ENCODE results near the gene SLC9A7. TPM values are rescaled to one million over a fixed set of nuclear protein-coding genes. Genes with fewer than 3 reads are reported as not detected.

SLC9A7 gene
- total and polyA plus RNA-seq, 12 donors, result 2.3 to 22.8 (median 12.4) TPM

GRCh38 chrX:46587158-46587557 is 171.8 kb downstream of the SLC9A7 start:
- TF ChIP-seq POLR2A (IDR thresholded peaks at IDR 0.05), result no peak
- TF ChIP-seq, protein P1, sequence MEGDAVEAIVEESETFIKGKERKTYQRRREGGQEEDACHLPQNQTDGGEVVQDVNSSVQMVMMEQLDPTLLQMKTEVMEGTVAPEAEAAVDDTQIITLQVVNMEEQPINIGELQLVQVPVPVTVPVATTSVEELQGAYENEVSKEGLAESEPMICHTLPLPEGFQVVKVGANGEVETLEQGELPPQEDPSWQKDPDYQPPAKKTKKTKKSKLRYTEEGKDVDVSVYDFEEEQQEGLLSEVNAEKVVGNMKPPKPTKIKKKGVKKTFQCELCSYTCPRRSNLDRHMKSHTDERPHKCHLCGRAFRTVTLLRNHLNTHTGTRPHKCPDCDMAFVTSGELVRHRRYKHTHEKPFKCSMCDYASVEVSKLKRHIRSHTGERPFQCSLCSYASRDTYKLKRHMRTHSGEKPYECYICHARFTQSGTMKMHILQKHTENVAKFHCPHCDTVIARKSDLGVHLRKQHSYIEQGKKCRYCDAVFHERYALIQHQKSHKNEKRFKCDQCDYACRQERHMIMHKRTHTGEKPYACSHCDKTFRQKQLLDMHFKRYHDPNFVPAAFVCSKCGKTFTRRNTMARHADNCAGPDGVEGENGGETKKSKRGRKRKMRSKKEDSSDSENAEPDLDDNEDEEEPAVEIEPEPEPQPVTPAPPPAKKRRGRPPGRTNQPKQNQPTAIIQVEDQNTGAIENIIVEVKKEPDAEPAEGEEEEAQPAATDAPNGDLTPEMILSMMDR (IDR thresholded peaks at IDR 0.05), result no peak
- Histone ChIP-seq H3K27me3 (no peaks in the 10 kb centered on the region), H3K9me3 (replicated peaks in 1 of 3) (no peaks in the 10 kb centered on the region), H3K4me3 (no peak overlapping the region), H3K27ac (peak overlapping the region in 2 of 5 donors; percentile 49 to 64), H3K36me3 (replicated peaks in 1 of 2) (no peaks in the 10 kb centered on the region), H3K4me1 (replicated peaks in 1 of 2) (peaks cover 5 to 13% of the 10 kb centered on the region in 2 donors)
- intact Hi-C loops (cut with DNase I), result no loop called here
- 64 to 68% (median 64%) methylated on average over 4 to 5 of the region's 5 CpGs for WGBS, 4 donors
- no peak for DNase-seq

GRCh38 chrX:46584736-46585135 is 174.2 kb downstream of the SLC9A7 start:
- 49 to 60% (median 57%) methylated on average over 2 of the region's 2 CpGs for WGBS, 4 donors
- Histone ChIP-seq H3K27ac (no peak overlapping the region), H3K27me3 (no peaks in the 10 kb centered on the region), H3K4me3 (no peak overlapping the region), H3K9me3 (replicated peaks in 1 of 3) (no peaks in the 10 kb centered on the region), H3K36me3 (replicated peaks in 1 of 2) (no peaks in the 10 kb centered on the region), H3K4me1 (replicated peaks in 1 of 2) (peaks cover 7 to 17% of the 10 kb centered on the region in 2 donors)
- TF ChIP-seq, protein P1 (IDR thresholded peaks at IDR 0.05), result no peak
- TF ChIP-seq POLR2A (IDR thresholded peaks at IDR 0.05), result no peak
- intact Hi-C loops (cut with DNase I), result no loop called here
- DNase-seq, result no peak

GRCh38 chrX:46582966-46583365 is 176.0 kb downstream of the SLC9A7 start:
- 0 to 27% (median 14%) methylated on average over 1 of the region's 1 CpG for WGBS, 4 donors
- no peak overlapping the region for H3K4me3 ChIP-seq
- H3K9me3 ChIP-seq (replicated peaks in 1 of 3), result no peaks in the 10 kb centered on the region

DNA sequence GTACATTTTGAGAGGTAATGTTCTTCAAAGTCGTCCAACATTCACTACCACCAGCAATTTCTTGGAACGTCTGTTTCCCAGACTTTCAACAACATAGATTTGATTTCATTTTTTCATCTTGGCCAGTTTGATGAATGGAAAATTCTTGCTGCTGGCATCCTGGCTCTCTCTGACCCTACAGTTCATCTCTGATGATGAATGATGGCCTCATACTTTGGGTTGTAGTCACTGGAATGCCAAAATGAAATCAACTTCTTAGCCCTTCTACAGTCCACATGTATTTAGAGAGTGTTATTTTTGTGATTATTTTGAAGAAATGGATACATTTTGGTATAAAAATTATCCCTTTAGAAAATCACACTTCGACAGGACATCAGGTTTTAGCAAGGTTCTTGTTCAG is 176.6 kb downstream of the SLC9A7 start:
- 50 to 65% (median 52%) methylated on average over 3 of the region's 3 CpGs for WGBS, 4 donors
- no peak overlapping the region for H3K4me3 ChIP-seq
- no peak for DNase-seq
- no peaks in the 10 kb centered on the region for H3K27me3 ChIP-seq
- intact Hi-C loops (cut with DNase I), result no loop called here
- no peaks in the 10 kb centered on the region for H3K36me3 ChIP-seq (replicated peaks in 1 of 2)
- peak overlapping the region in 4 of 5 donors; percentile 48 to 71 (median 64) for H3K27ac ChIP-seq
- H3K9me3 ChIP-seq (replicated peaks in 1 of 3), result no peaks in the 10 kb centered on the region
- H3K4me1 ChIP-seq (replicated peaks in 1 of 2), result peaks cover 7 to 17% of the 10 kb centered on the region in 2 donors
- TF ChIP-seq POLR2A (IDR thresholded peaks at IDR 0.05), result no peak

More at GRCh38 chrX:46582966-46583365, 176.0 kb downstream of the SLC9A7 start:
- TF ChIP-seq POLR2A (IDR thresholded peaks at IDR 0.05), result no peak
- TF ChIP-seq, protein P1 (IDR thresholded peaks at IDR 0.05), result no peak
- Histone ChIP-seq H3K27ac (peak overlapping the region in 4 of 5 donors; percentile 48 to 71 (median 64)), H3K36me3 (replicated peaks in 1 of 2) (no peaks in the 10 kb centered on the region), H3K4me1 (replicated peaks in 1 of 2) (peaks cover 7 to 17% of the 10 kb centered on the region in 2 donors), H3K27me3 (no peaks in the 10 kb centered on the region)
- DNase-seq, result no peak
- intact Hi-C loops (cut with DNase I), result no loop called here

- Histone ChIP-seq H3K27ac (no peak overlapping the region), H3K36me3 (replicated peaks in 1 of 2) (no peaks in the 10 kb centered on the region), H3K4me3 (no peak overlapping the region), H3K27me3 (no peaks in the 10 kb centered on the region), H3K9me3 (replicated peaks in 1 of 3) (no peaks in the 10 kb centered on the region), H3K4me1 (replicated peaks in 1 of 2) (peaks cover 7 to 21% of the 10 kb centered on the region in 2 donors)
- DNase-seq, result no peak
- TF ChIP-seq, protein P1 (IDR thresholded peaks at IDR 0.05), result no peak
- TF ChIP-seq POLR2A (IDR thresholded peaks at IDR 0.05), result no peak
- WGBS, 4 donors, result 83 to 100% (median 90%) methylated on average over 3 to 6 of the region's 6 CpGs
- intact Hi-C loops (cut with DNase I), result no loop called here
These were observed 178.3 kb downstream of the SLC9A7 start for GRCh38 chrX:46580613-46581012.

All from adrenal gland (tissue), 12 donors.